Spleen (tissue), 7 donors: ENCODE results near the gene PCBP3.

Source experiments
- CTCF ChIP-seq, 11 experiments: fragments of 200-600 bp in 7 of 11; fragments of 450-650 bp in 4 of 11; sonication (generic) in 4 of 11; IDR thresholded peaks in 8 of 11; conservative IDR thresholded peaks in 3 of 11; 1 replicate in 7 of 11; 2 replicates in 4 of 11; pipeline versions ENCODE4 v1.4.0 to v1.8.0; 2016 to 2021; ENCODE audit warnings: antibody characterized with exemption in 11 of 11, inconsistent platforms in 4 of 11, mild to moderate bottlenecking in 1 of 11
- POLR2AphosphoS5 ChIP-seq, 3 donors: sonication (generic); formaldehyde crosslinking; IDR thresholded peaks; one replicate each; pipeline ENCODE4 v1.5.1; 2017; ENCODE audit warnings: antibody characterized with exemption in 3 of 3
- donor health status: DM: no; HTN: no; CAD: no; lungs with moderate emphysema.
- donor health status: DM: no; HTN: no; CAD: no.
- donor health status: DM: no; HTN: no; CAD: no.

GRCh38 chr21:45847870-45848269 is 204.3 kb downstream of the PCBP3 start:
- no peak for TF ChIP-seq POLR2AphosphoS5 (IDR thresholded peaks at IDR 0.05)
- no peak for TF ChIP-seq CTCF (IDR thresholded peaks at IDR 0.05 in 8 of 11, conservative IDR thresholded peaks at IDR 0.05 in 3 of 11)
